Measurements from ENCODE around the gene PVALEF. TPM values are rescaled to one million over a fixed set of nuclear protein-coding genes. Genes with fewer than 3 reads are reported as not detected.

PVALEF gene
- total RNA-seq, 1 experiment from 2014 or later, result not detected

DNA sequence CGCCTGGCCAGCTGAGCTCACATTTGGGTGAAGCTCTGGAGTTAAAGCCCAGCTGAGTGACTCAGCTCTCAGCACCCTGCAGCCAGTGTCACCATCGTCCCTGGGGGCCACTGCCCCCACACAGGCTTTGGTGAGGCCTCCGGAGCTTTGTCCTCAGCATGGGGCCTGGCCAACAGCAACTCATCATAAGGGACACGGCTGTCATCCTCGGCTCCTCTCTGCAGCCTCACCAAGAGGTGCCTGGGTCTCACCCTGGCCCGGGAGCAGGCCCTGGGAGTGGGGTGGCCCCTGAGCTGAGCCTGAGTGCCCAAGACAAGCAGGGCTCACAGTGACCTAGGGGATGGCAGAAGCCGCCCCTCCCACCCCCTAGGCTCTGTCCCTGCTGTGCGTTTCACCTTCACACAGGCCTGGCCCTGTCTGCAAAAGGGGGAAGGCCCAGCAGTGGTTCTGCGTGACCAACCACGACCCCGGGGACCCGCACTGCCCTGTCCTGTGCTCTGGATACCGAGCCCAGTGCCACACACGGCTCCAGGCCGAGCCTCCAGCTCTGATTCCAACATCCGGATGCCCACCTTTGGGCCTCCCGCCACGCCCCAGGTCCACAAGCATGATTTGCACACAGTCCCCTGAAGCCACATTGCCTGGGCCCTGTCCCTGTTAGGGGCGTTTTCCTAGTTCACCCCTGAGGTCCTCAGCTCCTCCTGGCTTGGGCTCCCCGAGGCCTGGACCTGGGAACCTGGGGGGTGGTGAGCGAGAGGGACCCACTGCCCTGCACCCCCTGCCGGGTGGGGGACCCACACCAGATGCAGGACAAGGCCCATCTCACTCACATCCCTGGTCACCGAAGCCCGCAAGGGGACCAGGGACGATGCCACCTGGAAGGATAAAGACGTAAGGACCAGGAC, 22.5 kb downstream of the PVALEF start:
- intact Hi-C loops (cut with micrococcal nuclease; ENCODE audit: unreplicated experiment), result no loop called here
- Histone ChIP-seq H3K4me1 (ENCODE audit: control insufficient read depth, insufficient read depth, low read length) (no peaks in the 10 kb centered on the region), H3K4me3 (ENCODE audit: low read depth in 2 of 2, low read length in 2 of 2) (no peak overlapping the region), H3K27ac (ENCODE audit: low read length) (no peak overlapping the region), H3K36me3 (ENCODE audit: control insufficient read depth, insufficient read depth, low read length) (no peaks in the 10 kb centered on the region), H3K9me3 (ENCODE audit: control insufficient read depth, insufficient read depth, low read depth, low read length) (no peaks in the 10 kb centered on the region), H3K27me3 (ENCODE audit: control insufficient read depth, insufficient read depth, low read length) (no peaks in the 10 kb centered on the region)
- TF ChIP-seq SIN3A (IDR thresholded peaks at IDR 0.05; ENCODE audit: borderline replicate concordance, insufficient read depth, low read depth, low read length), result no peak
- no peak for TF ChIP-seq TCF7L2 (IDR thresholded peaks at IDR 0.05; ENCODE audit: low read depth, low read length)
- TF ChIP-seq, protein P1, sequence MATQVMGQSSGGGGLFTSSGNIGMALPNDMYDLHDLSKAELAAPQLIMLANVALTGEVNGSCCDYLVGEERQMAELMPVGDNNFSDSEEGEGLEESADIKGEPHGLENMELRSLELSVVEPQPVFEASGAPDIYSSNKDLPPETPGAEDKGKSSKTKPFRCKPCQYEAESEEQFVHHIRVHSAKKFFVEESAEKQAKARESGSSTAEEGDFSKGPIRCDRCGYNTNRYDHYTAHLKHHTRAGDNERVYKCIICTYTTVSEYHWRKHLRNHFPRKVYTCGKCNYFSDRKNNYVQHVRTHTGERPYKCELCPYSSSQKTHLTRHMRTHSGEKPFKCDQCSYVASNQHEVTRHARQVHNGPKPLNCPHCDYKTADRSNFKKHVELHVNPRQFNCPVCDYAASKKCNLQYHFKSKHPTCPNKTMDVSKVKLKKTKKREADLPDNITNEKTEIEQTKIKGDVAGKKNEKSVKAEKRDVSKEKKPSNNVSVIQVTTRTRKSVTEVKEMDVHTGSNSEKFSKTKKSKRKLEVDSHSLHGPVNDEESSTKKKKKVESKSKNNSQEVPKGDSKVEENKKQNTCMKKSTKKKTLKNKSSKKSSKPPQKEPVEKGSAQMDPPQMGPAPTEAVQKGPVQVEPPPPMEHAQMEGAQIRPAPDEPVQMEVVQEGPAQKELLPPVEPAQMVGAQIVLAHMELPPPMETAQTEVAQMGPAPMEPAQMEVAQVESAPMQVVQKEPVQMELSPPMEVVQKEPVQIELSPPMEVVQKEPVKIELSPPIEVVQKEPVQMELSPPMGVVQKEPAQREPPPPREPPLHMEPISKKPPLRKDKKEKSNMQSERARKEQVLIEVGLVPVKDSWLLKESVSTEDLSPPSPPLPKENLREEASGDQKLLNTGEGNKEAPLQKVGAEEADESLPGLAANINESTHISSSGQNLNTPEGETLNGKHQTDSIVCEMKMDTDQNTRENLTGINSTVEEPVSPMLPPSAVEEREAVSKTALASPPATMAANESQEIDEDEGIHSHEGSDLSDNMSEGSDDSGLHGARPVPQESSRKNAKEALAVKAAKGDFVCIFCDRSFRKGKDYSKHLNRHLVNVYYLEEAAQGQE (IDR thresholded peaks at IDR 0.05; ENCODE audit: insufficient read depth in 1 of 2, low read depth in 2 of 2, low read length in 1 of 2), result no peak
- TF ChIP-seq, protein P2, sequence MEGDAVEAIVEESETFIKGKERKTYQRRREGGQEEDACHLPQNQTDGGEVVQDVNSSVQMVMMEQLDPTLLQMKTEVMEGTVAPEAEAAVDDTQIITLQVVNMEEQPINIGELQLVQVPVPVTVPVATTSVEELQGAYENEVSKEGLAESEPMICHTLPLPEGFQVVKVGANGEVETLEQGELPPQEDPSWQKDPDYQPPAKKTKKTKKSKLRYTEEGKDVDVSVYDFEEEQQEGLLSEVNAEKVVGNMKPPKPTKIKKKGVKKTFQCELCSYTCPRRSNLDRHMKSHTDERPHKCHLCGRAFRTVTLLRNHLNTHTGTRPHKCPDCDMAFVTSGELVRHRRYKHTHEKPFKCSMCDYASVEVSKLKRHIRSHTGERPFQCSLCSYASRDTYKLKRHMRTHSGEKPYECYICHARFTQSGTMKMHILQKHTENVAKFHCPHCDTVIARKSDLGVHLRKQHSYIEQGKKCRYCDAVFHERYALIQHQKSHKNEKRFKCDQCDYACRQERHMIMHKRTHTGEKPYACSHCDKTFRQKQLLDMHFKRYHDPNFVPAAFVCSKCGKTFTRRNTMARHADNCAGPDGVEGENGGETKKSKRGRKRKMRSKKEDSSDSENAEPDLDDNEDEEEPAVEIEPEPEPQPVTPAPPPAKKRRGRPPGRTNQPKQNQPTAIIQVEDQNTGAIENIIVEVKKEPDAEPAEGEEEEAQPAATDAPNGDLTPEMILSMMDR (IDR thresholded peaks at IDR 0.05), result no peak
- TF ChIP-seq POLR2AphosphoS5 (IDR thresholded peaks at IDR 0.05; ENCODE audit: low read depth, low read length), result no peak
- CTCF ChIA-PET, result interaction anchor here (0.8 kb wide), 1 partner anchor 45 kb away, joined by 3 read pairs; no protein-coding TSS in a partner anchor
- 0 out of 2 replicates have a peak, but pooled peaks have one; percentile 5 for ATAC-seq
- no peak for DNase-seq (ENCODE audit: low read depth, low spot score)
- POLR2A ChIA-PET, result no interaction called here
- BruUV-seq (replicated peaks), result no TSS peak
- in situ Hi-C loops (cut with HindIII; ENCODE audit: low pct_unique_long_range_greater_than_20kb, low sequenced_read_pairs), result no loop called here

DNA sequence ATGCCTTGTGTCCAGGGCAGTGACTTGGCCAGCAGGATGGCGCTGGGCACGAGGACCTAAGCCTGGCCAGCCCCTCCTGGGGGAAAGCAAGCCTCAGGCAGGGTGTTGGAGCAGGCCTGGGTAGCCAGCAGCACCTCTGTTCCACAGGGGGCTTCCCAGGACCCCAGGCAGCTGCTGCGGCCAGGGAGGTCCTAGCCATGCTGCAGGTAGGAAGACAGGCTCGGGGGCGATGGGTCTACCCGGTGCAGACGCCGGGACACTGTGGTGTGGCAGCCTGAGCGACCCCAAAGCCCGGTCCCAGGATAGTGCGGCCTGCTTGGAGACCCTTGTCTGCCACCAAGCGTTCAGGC, 23.2 kb downstream of the PVALEF start:
- ChIA-PET POLR2A (no interaction called here), CTCF (no interaction called here)
- TF ChIP-seq, protein P1 (IDR thresholded peaks at IDR 0.05; ENCODE audit: insufficient read depth in 1 of 2, low read depth in 2 of 2, low read length in 1 of 2), result no peak
- TF ChIP-seq SIN3A (IDR thresholded peaks at IDR 0.05; ENCODE audit: borderline replicate concordance, insufficient read depth, low read depth, low read length), result no peak
- TF ChIP-seq, protein P2 (IDR thresholded peaks at IDR 0.05), result no peak
- no peak for TF ChIP-seq TCF7L2 (IDR thresholded peaks at IDR 0.05; ENCODE audit: low read depth, low read length)
- no peak for TF ChIP-seq POLR2AphosphoS5 (IDR thresholded peaks at IDR 0.05; ENCODE audit: low read depth, low read length)
- intact Hi-C loops (cut with micrococcal nuclease; ENCODE audit: unreplicated experiment), result no loop called here
- Histone ChIP-seq H3K9me3 (ENCODE audit: control insufficient read depth, insufficient read depth, low read depth, low read length) (no peaks in the 10 kb centered on the region), H3K4me1 (ENCODE audit: control insufficient read depth, insufficient read depth, low read length) (no peaks in the 10 kb centered on the region), H3K27ac (ENCODE audit: low read length) (no peak overlapping the region), H3K27me3 (ENCODE audit: control insufficient read depth, insufficient read depth, low read length) (no peaks in the 10 kb centered on the region), H3K36me3 (ENCODE audit: control insufficient read depth, insufficient read depth, low read length) (no peaks in the 10 kb centered on the region), H3K4me3 (ENCODE audit: low read depth in 2 of 2, low read length in 2 of 2) (no peak overlapping the region)
- BruUV-seq (replicated peaks), result no TSS peak
- ATAC-seq (no peak), DNase-seq (ENCODE audit: low read depth, low spot score) (no peak)
- in situ Hi-C loops (cut with HindIII; ENCODE audit: low pct_unique_long_range_greater_than_20kb, low sequenced_read_pairs), result no loop called here

All from Panc1 (cell line).